GM19452 (cell line): ENCODE results near the gene ZSCAN30.
"Not testable (repeated sequence)": the region's sequence is repeated elsewhere in the genome, so short reads cannot be mapped to it uniquely, and the experiment has no call there.

Experiments used
- ATAC-seq: cut with Tn5 transposase; IDR thresholded peaks from one replicate; pipeline ENCODE4 v1.9.1; 2021; ENCODE audit not compliant: unreplicated experiment

Gene ZSCAN30

GRCh38 chr18:35239314-35239713 lies 50.7 kb downstream of the ZSCAN30 start:
- no peak for ATAC-seq

- ATAC-seq: no peak
Observed at GRCh38 chr18:35236571-35237363, 53.3 kb downstream of the ZSCAN30 start.

- peak; percentile 85 for ATAC-seq
Observed at GRCh38 chr18:35231052-35231451, 59.0 kb downstream of the ZSCAN30 start.

DNA sequence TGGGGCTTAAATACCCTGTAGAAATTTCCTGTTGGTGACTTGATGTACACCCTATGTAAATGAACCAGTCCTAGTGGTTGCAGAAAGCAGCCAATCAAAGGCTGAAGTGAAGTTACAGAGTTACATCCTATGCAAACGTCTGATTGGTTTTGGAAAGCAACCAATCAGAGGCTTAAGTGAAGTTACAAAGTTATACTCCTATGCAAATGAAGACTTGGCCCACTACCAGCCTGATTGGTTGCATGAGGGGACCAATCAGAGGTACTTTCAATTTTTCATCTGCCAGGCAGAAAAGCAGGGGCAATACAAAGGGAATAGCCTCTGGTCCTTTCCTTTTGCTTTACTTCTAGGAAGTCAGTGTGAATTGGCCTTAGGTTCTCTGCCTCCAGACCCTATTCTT lies 62.8 kb downstream of the ZSCAN30 start:
- ATAC-seq: no peak

GRCh38 chr18:35223797-35224196 lies 66.2 kb downstream of the ZSCAN30 start:
- no peak for ATAC-seq

DNA sequence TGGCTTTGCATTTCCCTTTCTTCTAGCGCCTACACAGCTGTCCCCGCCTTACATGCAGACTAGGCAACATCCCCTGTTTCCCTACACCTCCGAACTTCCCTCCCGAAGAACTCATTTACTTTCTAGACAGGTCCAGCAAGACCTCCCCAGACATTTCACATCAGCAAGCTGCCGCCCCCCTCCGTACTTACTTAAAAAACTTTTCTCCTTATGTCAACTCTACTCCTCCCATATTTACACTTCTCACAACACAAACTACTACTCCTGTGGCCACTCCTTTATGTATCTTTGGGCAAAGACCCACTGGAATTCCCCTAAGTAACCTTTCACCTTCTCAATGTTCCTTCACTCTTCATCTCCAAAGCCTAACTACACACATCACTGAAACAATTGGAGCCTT lies 69.6 kb downstream of the ZSCAN30 start:
- ATAC-seq: no peak

DNA sequence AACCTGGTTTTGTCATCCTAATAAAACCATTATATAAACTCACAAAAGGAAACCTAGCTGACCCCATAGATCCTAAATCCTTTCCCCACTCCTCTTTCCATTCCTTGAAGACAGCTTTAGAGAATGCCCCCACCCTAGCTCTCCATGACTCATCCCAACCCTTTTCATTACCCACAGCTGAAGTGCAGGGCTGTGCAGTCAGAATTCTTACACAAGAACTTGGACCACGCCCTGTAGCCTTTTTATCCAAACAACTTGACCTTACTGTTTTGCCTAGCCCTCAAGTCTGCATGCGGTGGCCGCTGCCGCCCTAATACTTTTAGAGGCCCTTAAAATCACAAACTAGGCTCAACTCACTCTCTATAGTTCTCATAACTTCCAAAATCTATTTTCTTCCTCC lies 70.7 kb downstream of the ZSCAN30 start:
- ATAC-seq: not testable (repeated sequence)

DNA sequence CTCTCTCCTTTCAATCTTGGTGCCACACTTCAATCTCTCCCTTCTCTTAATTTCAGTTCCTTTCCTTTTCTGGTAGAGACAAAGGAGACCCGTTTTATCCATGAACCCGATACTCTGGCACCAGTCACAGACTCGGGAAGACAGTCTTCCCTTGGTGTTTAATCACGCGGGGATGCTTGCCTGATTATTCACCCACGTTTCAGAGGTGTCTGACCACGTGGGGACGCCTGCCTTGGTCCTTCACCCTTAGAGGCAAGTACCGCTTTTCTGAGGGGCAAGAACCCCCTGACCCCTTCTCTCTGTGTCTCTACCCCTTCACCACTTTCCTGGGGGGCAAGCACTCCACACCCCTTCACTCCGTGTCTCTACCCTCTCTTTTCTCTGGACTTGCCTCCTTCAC lies 73.4 kb downstream of the ZSCAN30 start:
- ATAC-seq: not testable (repeated sequence)

DNA sequence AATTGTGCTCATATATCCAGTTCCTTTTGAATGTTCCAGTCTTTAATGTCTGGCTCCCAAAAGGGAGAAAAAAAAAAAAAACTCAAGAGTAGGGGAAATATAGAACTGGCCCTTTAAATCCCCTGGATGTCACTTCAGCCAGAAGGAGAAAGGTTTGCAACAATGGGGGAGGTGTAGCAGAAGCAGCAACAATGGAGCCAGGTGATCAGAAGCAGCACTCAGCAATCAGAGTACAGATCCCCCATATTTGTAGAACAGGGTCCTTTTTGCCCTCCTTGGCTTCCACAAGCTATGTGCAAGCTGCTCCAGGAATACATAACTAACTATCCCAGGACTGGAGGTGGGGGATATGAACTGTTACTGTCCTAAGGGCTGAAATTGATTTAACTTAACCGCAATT lies 75.0 kb downstream of the ZSCAN30 start:
- ATAC-seq: no peak

- ATAC-seq: not testable (repeated sequence)
Observed at GRCh38 chr18:35205746-35206458, 84.1 kb downstream of the ZSCAN30 start.

GRCh38 chr18:35205199-35205712 lies 84.8 kb downstream of the ZSCAN30 start:
- no peak for ATAC-seq

DNA sequence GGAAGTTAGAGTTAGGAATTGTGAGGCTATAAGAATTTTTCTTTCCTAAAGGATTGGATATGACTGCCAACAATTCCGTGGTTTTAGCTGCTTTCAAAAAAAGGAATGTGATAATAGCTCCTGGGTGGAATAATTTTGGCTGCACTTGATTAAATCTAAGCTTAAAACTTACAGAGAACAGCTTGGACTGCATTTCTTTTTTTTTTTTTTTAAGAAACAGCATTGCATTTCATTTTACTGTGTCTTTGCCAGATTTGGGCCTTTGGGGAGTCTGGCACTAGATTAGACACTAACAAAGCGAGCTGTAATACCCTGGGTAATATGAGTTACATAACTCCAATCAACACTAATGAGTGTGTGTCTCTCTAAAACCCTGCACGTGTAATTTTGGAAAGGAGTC lies 87.0 kb downstream of the ZSCAN30 start:
- no peak for ATAC-seq

DNA sequence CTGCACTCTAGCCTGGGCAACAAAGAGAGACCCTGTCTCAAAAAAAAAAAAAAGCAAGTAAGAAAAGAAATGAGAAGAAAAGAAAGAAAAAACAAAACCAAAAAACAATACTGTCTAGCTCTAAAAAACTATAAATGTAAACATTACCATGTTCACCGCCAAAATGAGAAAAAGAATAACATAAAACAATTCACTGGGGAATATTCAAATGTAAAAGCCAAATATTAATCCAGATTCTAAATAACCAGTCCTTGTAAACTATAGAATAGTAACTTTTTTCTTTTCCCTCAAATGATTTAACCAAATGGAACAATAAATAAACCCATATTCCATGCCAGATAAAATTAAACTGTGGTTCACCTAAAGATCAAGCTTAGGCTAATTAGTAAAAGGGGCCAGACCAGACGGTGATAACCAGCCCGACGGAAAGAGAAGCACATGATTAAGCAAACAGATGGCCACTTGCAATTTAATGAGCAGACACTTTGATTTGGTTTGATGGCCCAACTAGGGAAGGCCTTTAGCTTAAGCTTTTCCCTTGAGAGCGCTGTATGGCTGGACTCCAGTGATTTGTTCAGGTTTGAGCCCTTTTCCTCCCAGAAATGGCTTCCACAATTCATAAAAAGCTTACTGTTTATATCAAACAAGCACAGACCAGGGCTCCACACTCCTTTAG lies 88.6 kb downstream of the ZSCAN30 start:
- no peak for ATAC-seq
